Tracheal epithelial cell (primary cell): Measurements from ENCODE around the gene MEI4. TPM values are rescaled to one million over a fixed set of nuclear protein-coding genes. Genes with fewer than 3 reads are reported as not detected.

Experiments used
- total RNA-seq: library from RNA; depleted of rRNA; stranded (reverse); fragments of >200 nt; gene quantifications from 2 replicates; pipeline ENCODE4 v1.2.1, GENCODE V29; 2014

MEI4 gene
- total RNA-seq, result 0.24 TPM in 1 of 2 replicates, not detected in the other

GRCh38 chr6:77652739-77653138 lies at the start of gene MEI4:
Gene MEI4, plus strand, starts transcription at chr6:77653039. Its CDS starts 37,633 bp downstream, at chr6:77690672.

Other genes starting within 250 kb of the MEI4 start
- gene HTR1B, start 189.5 kb upstream of the MEI4 start, total RNA-seq, result 0.24 TPM in 1 of 2 replicates, not detected in the other